Adrenal gland (tissue), 12 donors: Measurements from ENCODE around the gene SLC39A9. TPM values are rescaled to one million over a fixed set of nuclear protein-coding genes. Genes with fewer than 3 reads are reported as not detected.

Experiments
- DNase-seq, 7 donors: peaks; one replicate each; pipeline ENCODE4 v3.0.0-alpha.2; 2019 to 2020
- H3K27ac ChIP-seq, 5 donors: fragments of 200-600 bp; sonication (generic) in 4 of 5; 1 replicate in 3 of 5; 2 replicates in 2 of 5; pipeline versions ENCODE4 v1.5.1 to v1.8.0; 2016 to 2020; ENCODE audit warnings: mild to moderate bottlenecking in 1 of 5
- H3K27me3 ChIP-seq: fragments of 200-600 bp; 2 replicates; pipeline ENCODE4 v1.8.0; 2021
- H3K36me3 ChIP-seq, 2 donors: fragments of 200-600 bp; replicated peaks in 1 of 2; 1 replicate in 1 of 2; 2 replicates in 1 of 2; pipeline versions ENCODE4 v1.5.1 to v1.8.0; 2018 to 2022
- H3K4me1 ChIP-seq, 2 donors: fragments of 200-600 bp; replicated peaks in 1 of 2; 1 replicate in 1 of 2; 2 replicates in 1 of 2; pipeline versions ENCODE4 v1.5.1 to v1.8.0; 2018 to 2021
- H3K4me3 ChIP-seq, 4 donors: fragments of 200-600 bp; sonication (generic) in 3 of 4; one replicate each; pipeline ENCODE4 v1.5.1; 2016 to 2018
- H3K9me3 ChIP-seq, 3 donors: fragments of 200-600 bp; sonication (generic) in 1 of 3; replicated peaks in 1 of 3; 1 replicate in 2 of 3; 2 replicates in 1 of 3; pipeline versions ENCODE4 v1.5.1 to v1.8.0; 2016 to 2021
- POLR2A ChIP-seq, 2 donors: fragments of 450-650 bp; IDR thresholded peaks; one replicate each; pipeline ENCODE4 v1.6.1; 2017; ENCODE audit warnings: antibody characterized with exemption in 2 of 2, mild to moderate bottlenecking in 2 of 2, moderate library complexity in 1 of 2
- WGBS, 4 donors: extraction: QIAGEN DNeasy Blood & Tissue Kit in 2 of 4; methylation state at CpG; one replicate each; pipeline versions ENCODE4 v1.1.5 to v1.1.7; 2013 to 2017; 5-methylcytosine and 5-hydroxymethylcytosine counted together
- intact Hi-C, 2 donors: fragments of 100-400 bp; cut with DNase I; formaldehyde crosslinking; loops; one replicate each; pipeline versions ENCODE4 v1.14.1 to v1.15.0; 2022 to 2023
- polyA plus RNA-seq, 3 donors: library from polyadenylated mRNA; stranded (reverse); fragments of 200-250 nt in 2 of 3; fragments of 350-450 nt in 1 of 3; fragmentation: Illumina TruSeq in 1 of 3; extraction: RNeasy Lipid Tissue Mini Kit (QIAGEN cat#74804) in 1 of 3; gene quantifications; one replicate each; pipeline ENCODE4 v1.2.3, GENCODE V29; 2013 to 2014
- total RNA-seq, 9 donors: library from RNA; depleted of rRNA in 4 of 9; stranded (reverse); fragments of >200 nt in 4 of 9; fragments of 120-200 nt in 1 of 9; fragmentation: NEBNext Ultra II Directional in 1 of 9; extraction: Animal tissue kit (Norgen Biotek cat#: 25700) in 1 of 9; gene quantifications; one replicate each; pipeline versions ENCODE4 v1.1.0 to v1.2.4, GENCODE V29; 2013 to 2023
- TF ChIP-seq, protein P1 (sequence below), 6 experiments: fragments of 450-650 bp in 4 of 6; fragments of 200-600 bp in 2 of 6; sonication (generic) in 1 of 6; IDR thresholded peaks; 1 replicate in 5 of 6; 2 replicates in 1 of 6; pipeline versions ENCODE4 v1.5.1 to v1.8.0; 2016 to 2021; ENCODE audit warnings: antibody characterized with exemption in 6 of 6, mild to moderate bottlenecking in 2 of 6, moderate library complexity in 1 of 6
- donor health status: healthy with polysubstance abuse.
- donor health status: Bipolar disorder and iron deficiency.
- donor health status: DM: yes; HTN: yes; CAD: no.
- donor health status: DM: no; HTN: no; CAD: no.
- donor health status: DM: no; HTN: no; CAD: no.
- donor health status: DM: yes; HTN: yes; CAD: no.

SLC39A9 gene
- total and polyA plus RNA-seq, 12 donors, result 17.7 to 130 (median 72.5) TPM

DNA sequence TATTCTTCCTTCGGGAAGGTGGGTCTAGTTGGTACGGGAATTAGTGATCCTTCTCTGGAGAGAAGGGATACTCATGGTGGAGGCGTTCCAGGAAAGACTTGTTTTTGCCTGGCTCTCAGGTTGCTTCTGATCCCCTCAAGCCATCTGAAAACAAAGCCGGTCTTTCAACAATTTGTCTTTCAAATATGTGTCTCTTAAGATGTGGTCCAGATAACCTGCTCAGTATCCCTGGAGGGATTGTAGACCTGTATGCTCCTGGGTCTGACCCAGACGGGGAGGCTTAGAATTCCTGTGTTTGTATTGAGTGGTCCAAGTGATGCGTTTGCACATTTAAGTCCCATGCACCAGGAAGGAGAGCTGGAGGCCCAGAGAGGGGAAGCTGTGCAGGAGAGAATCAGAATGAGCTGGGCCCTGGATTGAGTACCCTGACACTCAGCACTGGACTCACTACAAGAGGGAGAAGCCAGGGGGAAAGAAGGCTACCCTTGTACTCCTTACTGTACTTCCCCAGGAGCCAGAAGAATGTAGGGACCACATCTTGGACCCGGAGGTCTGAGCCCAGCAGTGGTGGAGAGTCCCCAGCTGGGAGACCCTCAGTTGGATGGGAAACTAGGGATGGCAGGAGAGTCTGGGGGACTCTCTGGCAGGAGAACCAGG, 40.8 kb upstream of the SLC39A9 start:
- WGBS, 4 donors, result 84 to 92% (median 89%) methylated on average over 6 to 7 of the region's 7 CpGs
- Histone ChIP-seq H3K9me3 (no peaks in the 10 kb centered on the region), H3K4me3 (no peak overlapping the region), H3K27me3 (no peaks in the 10 kb centered on the region), H3K4me1 (peaks cover 0 to 10% of the 10 kb centered on the region in 2 donors), H3K27ac (no peak overlapping the region), H3K36me3 (no peaks in the 10 kb centered on the region)
- intact Hi-C loops, result loop anchor here in 1 of 2 donors (5.0 kb wide), 1 partner anchor 115 kb away; no protein-coding TSS in a partner anchor
- DNase-seq, result no peak
- no peak for TF ChIP-seq POLR2A (IDR thresholded peaks at IDR 0.05)
- TF ChIP-seq, protein P1, sequence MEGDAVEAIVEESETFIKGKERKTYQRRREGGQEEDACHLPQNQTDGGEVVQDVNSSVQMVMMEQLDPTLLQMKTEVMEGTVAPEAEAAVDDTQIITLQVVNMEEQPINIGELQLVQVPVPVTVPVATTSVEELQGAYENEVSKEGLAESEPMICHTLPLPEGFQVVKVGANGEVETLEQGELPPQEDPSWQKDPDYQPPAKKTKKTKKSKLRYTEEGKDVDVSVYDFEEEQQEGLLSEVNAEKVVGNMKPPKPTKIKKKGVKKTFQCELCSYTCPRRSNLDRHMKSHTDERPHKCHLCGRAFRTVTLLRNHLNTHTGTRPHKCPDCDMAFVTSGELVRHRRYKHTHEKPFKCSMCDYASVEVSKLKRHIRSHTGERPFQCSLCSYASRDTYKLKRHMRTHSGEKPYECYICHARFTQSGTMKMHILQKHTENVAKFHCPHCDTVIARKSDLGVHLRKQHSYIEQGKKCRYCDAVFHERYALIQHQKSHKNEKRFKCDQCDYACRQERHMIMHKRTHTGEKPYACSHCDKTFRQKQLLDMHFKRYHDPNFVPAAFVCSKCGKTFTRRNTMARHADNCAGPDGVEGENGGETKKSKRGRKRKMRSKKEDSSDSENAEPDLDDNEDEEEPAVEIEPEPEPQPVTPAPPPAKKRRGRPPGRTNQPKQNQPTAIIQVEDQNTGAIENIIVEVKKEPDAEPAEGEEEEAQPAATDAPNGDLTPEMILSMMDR (IDR thresholded peaks at IDR 0.05), result no peak

DNA sequence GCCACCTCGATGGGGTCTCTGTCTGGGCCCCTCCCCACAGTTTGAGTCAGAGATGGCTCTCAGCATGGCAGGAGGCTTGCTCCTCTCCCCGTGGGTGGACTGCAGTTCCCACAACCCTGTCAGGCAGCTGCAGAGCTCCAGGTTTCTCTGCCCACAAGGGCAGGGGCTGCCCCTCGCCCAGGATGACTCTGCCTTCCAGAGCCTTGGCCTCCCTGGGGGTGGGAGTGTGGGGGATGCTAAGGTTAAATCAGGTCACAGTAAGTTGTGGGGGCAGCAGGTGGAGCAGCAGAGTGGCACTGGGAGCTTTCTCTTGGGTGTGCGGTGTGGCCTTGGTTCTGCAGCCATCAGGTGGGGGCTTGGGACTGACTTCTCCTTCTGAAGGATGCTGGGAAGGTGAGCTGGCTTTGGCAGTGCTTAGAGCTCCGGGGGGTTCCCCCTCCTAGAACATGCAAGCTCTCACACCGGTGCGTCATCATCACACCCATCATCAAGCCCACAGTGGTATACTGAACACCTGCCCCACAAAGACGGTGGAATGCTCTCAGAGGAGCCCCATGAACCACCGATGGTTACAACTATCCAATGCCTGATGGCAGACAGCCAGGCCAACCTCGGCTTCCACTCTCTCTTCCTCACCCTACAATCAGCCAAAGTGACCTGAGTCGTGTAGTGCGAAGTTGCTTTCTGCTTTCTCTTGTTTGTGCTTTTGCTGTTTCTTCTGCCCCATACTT, 40.1 kb upstream of the SLC39A9 start:
- WGBS, 4 donors, result 64 to 81% (median 77%) methylated on average over 11 to 12 of the region's 12 CpGs
- intact Hi-C loops, result loop anchor here in 1 of 2 donors (5.0 kb wide), 1 partner anchor 116 kb away; no protein-coding TSS in a partner anchor

DNA sequence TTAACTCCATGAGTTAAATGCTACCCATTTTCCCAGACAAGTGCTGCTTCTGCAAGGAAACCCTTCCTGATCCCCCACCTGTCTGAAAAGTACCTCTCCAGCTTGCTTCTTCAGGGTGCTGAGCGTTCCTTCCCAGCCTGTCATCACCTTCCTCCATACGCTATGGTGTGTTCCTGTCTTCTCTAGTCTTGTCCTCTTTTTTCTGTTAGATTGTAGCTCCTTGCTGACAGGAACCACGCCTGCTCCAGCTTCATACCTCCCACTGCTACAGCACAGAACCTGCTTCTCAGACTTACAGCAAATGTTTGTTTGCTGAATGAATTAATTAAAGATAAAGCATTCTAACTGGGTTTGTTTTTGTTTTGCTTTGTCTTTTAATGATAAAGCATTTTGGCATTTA, 39.5 kb upstream of the SLC39A9 start:
- 94 to 96% (median 95%) methylated on average over 3 of the region's 3 CpGs for WGBS, 4 donors
- H3K27ac ChIP-seq, result no peak overlapping the region
- no peak for DNase-seq
- no peak overlapping the region for H3K4me3 ChIP-seq
- peaks cover 0 to 10% of the 10 kb centered on the region in 2 donors for H3K4me1 ChIP-seq
- TF ChIP-seq, protein P1 (IDR thresholded peaks at IDR 0.05), result no peak
- TF ChIP-seq POLR2A (IDR thresholded peaks at IDR 0.05), result no peak
- no peaks in the 10 kb centered on the region for H3K27me3 ChIP-seq
- no peaks in the 10 kb centered on the region for H3K36me3 ChIP-seq
- intact Hi-C loops, result loop anchor here in 1 of 2 donors (5.0 kb wide), 1 partner anchor 117 kb away; no protein-coding TSS in a partner anchor
- H3K9me3 ChIP-seq, result no peaks in the 10 kb centered on the region

More for the DNA sequence above, 40.1 kb upstream of the SLC39A9 start:
- Histone ChIP-seq H3K9me3 (no peaks in the 10 kb centered on the region), H3K27me3 (no peaks in the 10 kb centered on the region), H3K36me3 (no peaks in the 10 kb centered on the region), H3K4me3 (no peak overlapping the region), H3K27ac (no peak overlapping the region), H3K4me1 (peaks cover 0 to 10% of the 10 kb centered on the region in 2 donors)
- no peak for DNase-seq
- no peak for TF ChIP-seq POLR2A (IDR thresholded peaks at IDR 0.05)
- TF ChIP-seq, protein P1 (IDR thresholded peaks at IDR 0.05), result no peak

DNA sequence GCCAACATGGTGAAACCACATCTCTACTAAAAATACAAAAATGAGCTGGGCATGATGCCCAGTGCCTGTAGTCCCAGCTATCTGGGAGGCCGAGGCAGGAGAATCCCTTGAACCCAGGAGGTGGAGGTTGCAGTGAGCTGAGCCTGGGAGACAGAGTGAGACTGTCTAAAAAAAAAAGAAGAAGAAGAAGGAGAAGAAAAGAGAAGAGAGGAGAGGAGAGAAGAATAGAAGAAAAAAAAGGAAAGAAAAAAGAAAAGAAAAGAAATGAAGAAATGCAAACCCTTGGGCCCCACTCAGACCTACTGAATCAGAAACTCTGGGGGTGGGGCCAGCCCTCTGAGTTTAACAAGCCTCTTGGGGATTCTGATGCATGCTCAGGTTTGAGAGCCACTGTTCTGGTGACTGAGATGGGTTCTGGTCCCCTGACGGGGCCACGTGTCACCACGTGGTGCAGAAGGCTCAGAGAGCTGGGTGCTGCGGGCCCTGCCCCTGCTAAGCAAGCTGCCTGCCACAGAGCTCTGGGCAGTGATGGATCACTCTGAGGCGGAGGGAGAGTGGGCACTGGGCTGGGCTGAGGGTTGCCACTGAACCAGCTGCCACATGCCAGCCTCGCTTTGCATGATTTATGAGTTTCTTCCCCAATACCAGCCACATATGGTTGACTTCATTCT, 37.9 kb upstream of the SLC39A9 start:
- H3K9me3 ChIP-seq, result no peaks in the 10 kb centered on the region
- TF ChIP-seq, protein P1 (IDR thresholded peaks at IDR 0.05), result no peak
- TF ChIP-seq POLR2A (IDR thresholded peaks at IDR 0.05), result no peak
- no peak overlapping the region for H3K27ac ChIP-seq
- DNase-seq, result no peak
- H3K4me3 ChIP-seq, result no peak overlapping the region
- H3K36me3 ChIP-seq, result no peaks in the 10 kb centered on the region
- WGBS, 4 donors, result 57 to 64% (median 60%) methylated on average over 5 to 7 of the region's 7 CpGs
- peaks cover 0 to 4% of the 10 kb centered on the region in 2 donors for H3K4me1 ChIP-seq
- H3K27me3 ChIP-seq, result no peaks in the 10 kb centered on the region
- intact Hi-C loops, result loop anchor here in 1 of 2 donors (5.0 kb wide), 1 partner anchor 118 kb away; no protein-coding TSS in a partner anchor
